PFSK-1 (cell line): ENCODE measurements around the gene WIZ.

ENCODE experiments used
- FOXP2 ChIP-seq: optimal IDR thresholded peaks from 2 replicates; pipeline ENCODE3; 2011; ENCODE audit warnings: borderline replicate concordance, control low read depth, inconsistent platforms; ENCODE audit not compliant: insufficient read depth; ENCODE audit errors: extremely low read length, extremely low read depth
- POLR2AphosphoS5 ChIP-seq: IDR thresholded peaks from 2 replicates; pipeline ENCODE4 v1.6.1; 2012; ENCODE audit warnings: low read depth, mild to moderate bottlenecking, control low read depth, low read length, moderate library complexity
- SIN3A ChIP-seq: IDR thresholded peaks from 2 replicates; pipeline ENCODE4 v1.6.1; 2012; ENCODE audit warnings: mild to moderate bottlenecking, low read length, moderate library complexity, borderline replicate concordance; ENCODE audit not compliant: insufficient read depth
- TAF1 ChIP-seq: IDR thresholded peaks from 2 replicates; pipeline ENCODE4 v1.6.1; 2012; ENCODE audit warnings: low read length, control low read depth, borderline replicate concordance; ENCODE audit not compliant: insufficient read depth
- TF ChIP-seq, protein P1 (sequence below), 2 experiments: IDR thresholded peaks; 2 replicates each; pipeline versions ENCODE4 v1.6.1 to v1.8.0; 2011 to 2012; ENCODE audit warnings: low read depth in 2 of 2, low read length in 2 of 2, control low read depth in 1 of 2, inconsistent platforms in 1 of 2, mild to moderate bottlenecking in 1 of 2, moderate library complexity in 1 of 2; ENCODE audit not compliant: insufficient read depth in 1 of 2

The WIZ gene

DNA sequence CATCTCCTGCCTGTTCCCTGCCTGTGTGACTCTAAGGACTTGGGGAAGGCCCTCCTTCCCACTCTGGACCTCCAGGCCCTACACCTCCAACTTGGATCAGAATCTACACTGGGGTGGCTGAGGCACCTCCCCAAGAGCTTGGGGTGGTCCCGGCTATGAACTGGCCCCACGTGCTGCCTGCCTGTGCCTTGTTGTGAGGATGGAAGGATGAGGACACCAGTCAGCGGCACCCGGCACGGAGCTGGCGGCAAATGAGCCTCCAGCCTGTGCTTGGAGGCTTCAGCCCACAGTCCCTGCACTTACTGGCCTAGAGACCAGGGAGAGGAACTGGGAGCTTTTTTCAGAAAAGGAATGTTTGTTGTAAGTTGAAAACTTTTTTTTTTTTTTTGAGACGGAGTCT, 78.6 kb downstream of the WIZ start:
- TF ChIP-seq POLR2AphosphoS5 (no peak), TAF1 (no peak), SIN3A (no peak), FOXP2 (no peak)
- TF ChIP-seq, protein P1, sequence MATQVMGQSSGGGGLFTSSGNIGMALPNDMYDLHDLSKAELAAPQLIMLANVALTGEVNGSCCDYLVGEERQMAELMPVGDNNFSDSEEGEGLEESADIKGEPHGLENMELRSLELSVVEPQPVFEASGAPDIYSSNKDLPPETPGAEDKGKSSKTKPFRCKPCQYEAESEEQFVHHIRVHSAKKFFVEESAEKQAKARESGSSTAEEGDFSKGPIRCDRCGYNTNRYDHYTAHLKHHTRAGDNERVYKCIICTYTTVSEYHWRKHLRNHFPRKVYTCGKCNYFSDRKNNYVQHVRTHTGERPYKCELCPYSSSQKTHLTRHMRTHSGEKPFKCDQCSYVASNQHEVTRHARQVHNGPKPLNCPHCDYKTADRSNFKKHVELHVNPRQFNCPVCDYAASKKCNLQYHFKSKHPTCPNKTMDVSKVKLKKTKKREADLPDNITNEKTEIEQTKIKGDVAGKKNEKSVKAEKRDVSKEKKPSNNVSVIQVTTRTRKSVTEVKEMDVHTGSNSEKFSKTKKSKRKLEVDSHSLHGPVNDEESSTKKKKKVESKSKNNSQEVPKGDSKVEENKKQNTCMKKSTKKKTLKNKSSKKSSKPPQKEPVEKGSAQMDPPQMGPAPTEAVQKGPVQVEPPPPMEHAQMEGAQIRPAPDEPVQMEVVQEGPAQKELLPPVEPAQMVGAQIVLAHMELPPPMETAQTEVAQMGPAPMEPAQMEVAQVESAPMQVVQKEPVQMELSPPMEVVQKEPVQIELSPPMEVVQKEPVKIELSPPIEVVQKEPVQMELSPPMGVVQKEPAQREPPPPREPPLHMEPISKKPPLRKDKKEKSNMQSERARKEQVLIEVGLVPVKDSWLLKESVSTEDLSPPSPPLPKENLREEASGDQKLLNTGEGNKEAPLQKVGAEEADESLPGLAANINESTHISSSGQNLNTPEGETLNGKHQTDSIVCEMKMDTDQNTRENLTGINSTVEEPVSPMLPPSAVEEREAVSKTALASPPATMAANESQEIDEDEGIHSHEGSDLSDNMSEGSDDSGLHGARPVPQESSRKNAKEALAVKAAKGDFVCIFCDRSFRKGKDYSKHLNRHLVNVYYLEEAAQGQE (IDR thresholded peaks at IDR 0.05; ENCODE audit: insufficient read depth in 1 of 2, low read depth in 2 of 2, low read length in 2 of 2) = no peak
